ENCODE measurements around the gene CACNG4. TPM values are rescaled to one million over a fixed set of nuclear protein-coding genes. Genes with fewer than 3 reads are reported as not detected.

The CACNG4 gene
- polyA plus RNA-seq, 1 donor from 2014 or later = 32.9 TPM

DNA sequence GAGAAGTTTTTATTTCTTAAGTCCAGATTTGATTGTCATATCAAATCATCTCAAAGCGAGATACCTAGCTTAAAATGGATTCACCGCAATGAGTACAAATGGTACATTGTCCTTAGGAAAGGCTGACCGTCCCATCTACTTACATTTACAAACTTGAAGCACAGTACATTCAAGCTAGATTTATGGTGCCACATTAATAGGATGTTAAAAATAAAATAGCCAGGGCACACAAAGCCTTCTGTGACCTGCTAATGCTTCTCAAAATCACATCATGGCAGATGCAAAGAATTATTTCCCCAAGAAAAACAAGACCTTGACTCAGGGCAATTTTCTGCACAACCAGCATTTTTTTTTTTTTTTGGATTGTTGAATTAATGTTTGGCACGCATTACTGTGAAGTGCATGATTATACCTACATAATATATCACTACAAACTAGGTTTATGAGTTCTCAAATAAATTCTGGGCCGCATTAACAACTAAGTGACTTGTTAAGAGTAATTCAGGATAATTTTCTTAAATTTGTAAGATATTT is 105.2 kb downstream of the CACNG4 start:
- Histone ChIP-seq H3K27ac (ENCODE audit: low read length) (peak overlapping the region; percentile 95), H3F3A (ENCODE audit: insufficient read depth, low read length, poor library complexity, severe bottlenecking) (no peaks in the 10 kb centered on the region), H3K79me2 (replicated peaks; ENCODE audit: insufficient read depth, low read length) (no peaks in the 10 kb centered on the region), H3K9me3 (ENCODE audit: low read length) (no peaks in the 10 kb centered on the region), H4K20me1 (ENCODE audit: insufficient read depth) (no peaks in the 10 kb centered on the region), H3K4me3 (ENCODE audit: low read length) (no peak overlapping the region), H2AFZ (ENCODE audit: low read depth, low read length) (no peak overlapping the region), H3K4me2 (ENCODE audit: low read length) (no peak overlapping the region), H3K9me2 (ENCODE audit: insufficient read depth, low read length) (no peaks in the 10 kb centered on the region), H3K27me3 (ENCODE audit: insufficient read depth, low read depth, low read length) (no peaks in the 10 kb centered on the region), H3K9ac (ENCODE audit: low read length) (no peak overlapping the region), H3K36me3 (ENCODE audit: insufficient read depth, low read length) (no peaks in the 10 kb centered on the region)
- TF ChIP-seq, protein P1, sequence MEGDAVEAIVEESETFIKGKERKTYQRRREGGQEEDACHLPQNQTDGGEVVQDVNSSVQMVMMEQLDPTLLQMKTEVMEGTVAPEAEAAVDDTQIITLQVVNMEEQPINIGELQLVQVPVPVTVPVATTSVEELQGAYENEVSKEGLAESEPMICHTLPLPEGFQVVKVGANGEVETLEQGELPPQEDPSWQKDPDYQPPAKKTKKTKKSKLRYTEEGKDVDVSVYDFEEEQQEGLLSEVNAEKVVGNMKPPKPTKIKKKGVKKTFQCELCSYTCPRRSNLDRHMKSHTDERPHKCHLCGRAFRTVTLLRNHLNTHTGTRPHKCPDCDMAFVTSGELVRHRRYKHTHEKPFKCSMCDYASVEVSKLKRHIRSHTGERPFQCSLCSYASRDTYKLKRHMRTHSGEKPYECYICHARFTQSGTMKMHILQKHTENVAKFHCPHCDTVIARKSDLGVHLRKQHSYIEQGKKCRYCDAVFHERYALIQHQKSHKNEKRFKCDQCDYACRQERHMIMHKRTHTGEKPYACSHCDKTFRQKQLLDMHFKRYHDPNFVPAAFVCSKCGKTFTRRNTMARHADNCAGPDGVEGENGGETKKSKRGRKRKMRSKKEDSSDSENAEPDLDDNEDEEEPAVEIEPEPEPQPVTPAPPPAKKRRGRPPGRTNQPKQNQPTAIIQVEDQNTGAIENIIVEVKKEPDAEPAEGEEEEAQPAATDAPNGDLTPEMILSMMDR (IDR thresholded peaks at IDR 0.05; ENCODE audit: poor library complexity, severe bottlenecking) = no peak
- TF ChIP-seq POLR2AphosphoS5 (IDR thresholded peaks at IDR 0.05) = no peak
- no peak for TF ChIP-seq EZH2 (IDR thresholded peaks at IDR 0.05; ENCODE audit: borderline replicate concordance, insufficient read depth, low read length, poor library complexity, severe bottlenecking)
- TF ChIP-seq REST (IDR thresholded peaks at IDR 0.05; ENCODE audit: borderline replicate concordance) = no peak
- TF ChIP-seq TAF1 (IDR thresholded peaks at IDR 0.05; ENCODE audit: low read depth) = no peak
- no peak for TF ChIP-seq SMC3 (conservative IDR thresholded peaks at IDR 0.05; ENCODE audit: poor library complexity)

DNA sequence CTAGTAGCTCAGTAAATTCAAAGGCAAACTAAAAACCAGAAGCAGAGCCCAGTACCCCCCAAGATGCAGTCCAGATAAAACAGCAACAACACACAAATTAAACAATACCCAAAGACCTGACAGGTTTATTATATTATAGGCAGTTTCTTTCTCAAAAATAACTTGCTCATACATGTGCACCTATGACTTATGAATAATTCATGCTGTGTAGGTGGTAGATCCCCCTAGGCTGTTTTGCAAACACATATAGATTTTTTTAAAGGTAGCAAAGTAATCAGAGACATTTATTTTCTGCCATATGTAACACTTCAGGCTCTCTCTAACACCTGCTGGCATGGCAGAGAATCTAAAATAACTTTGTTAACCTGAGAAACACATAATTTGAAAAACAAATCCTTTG is 107.1 kb downstream of the CACNG4 start:
- TF ChIP-seq, protein P1 (IDR thresholded peaks at IDR 0.05; ENCODE audit: poor library complexity, severe bottlenecking) = no peak
- TF ChIP-seq REST (IDR thresholded peaks at IDR 0.05; ENCODE audit: borderline replicate concordance) (no peak), POLR2AphosphoS5 (IDR thresholded peaks at IDR 0.05) (no peak), MXI1 (conservative IDR thresholded peaks at IDR 0.05; ENCODE audit: poor library complexity, severe bottlenecking) (no peak), TAF1 (IDR thresholded peaks at IDR 0.05; ENCODE audit: low read depth) (no peak), SMC3 (conservative IDR thresholded peaks at IDR 0.05; ENCODE audit: poor library complexity) (no peak), EZH2 (IDR thresholded peaks at IDR 0.05; ENCODE audit: borderline replicate concordance, insufficient read depth, low read length, poor library complexity, severe bottlenecking) (no peak), EP300 (conservative IDR thresholded peaks at IDR 0.05; ENCODE audit: poor library complexity, severe bottlenecking) (no peak), RAD21 (conservative IDR thresholded peaks at IDR 0.05) (no peak)
- H3K4me2 ChIP-seq (ENCODE audit: low read length) = no peak overlapping the region
- peaks cover 2% of the 10 kb centered on the region for H3F3A ChIP-seq (ENCODE audit: insufficient read depth, low read length, poor library complexity, severe bottlenecking)
- H3K4me3 ChIP-seq (ENCODE audit: low read length) = no peak overlapping the region
- H3K79me2 ChIP-seq (replicated peaks; ENCODE audit: insufficient read depth, low read length) = no peaks in the 10 kb centered on the region
- no peaks in the 10 kb centered on the region for H4K20me1 ChIP-seq (ENCODE audit: insufficient read depth)
- H3K9me3 ChIP-seq (ENCODE audit: low read length) = no peaks in the 10 kb centered on the region
- no peaks in the 10 kb centered on the region for H3K36me3 ChIP-seq (ENCODE audit: insufficient read depth, low read length)
- no peak overlapping the region for H3K27ac ChIP-seq (ENCODE audit: low read length)
- H3K9ac ChIP-seq (ENCODE audit: low read length) = no peak overlapping the region
- no peaks in the 10 kb centered on the region for H3K27me3 ChIP-seq (ENCODE audit: insufficient read depth, low read depth, low read length)
- no peak overlapping the region for H2AFZ ChIP-seq (ENCODE audit: low read depth, low read length)
- no peaks in the 10 kb centered on the region for H3K9me2 ChIP-seq (ENCODE audit: insufficient read depth, low read length)

Data from neural cell (in vitro differentiated cells).